ENCODE data around the gene DIPK1B.

Gene DIPK1B

DNA sequence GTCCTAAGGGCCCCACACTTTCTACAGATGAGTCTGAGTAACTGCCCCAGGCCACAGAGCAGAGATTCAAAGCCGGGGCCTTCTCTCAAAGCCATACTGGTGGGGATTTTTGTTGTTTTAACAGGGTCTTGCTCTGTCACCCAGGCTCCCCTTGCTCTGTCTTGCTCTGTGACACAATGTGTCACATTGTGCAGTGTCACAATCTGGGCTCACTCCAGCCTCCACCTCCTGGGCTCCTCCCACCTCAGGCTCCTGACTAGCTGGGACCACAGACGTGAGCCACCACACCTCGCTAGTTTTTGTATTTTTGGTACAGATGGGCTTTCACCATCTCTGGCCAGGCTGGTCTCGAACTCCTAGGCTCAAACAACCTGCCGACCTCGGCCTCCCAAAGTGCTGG lies 33.7 kb upstream of the DIPK1B start:
- no peak overlapping the region for H3K4me3 ChIP-seq (ENCODE audit: low read depth, low read length)
- TF ChIP-seq, protein P1, sequence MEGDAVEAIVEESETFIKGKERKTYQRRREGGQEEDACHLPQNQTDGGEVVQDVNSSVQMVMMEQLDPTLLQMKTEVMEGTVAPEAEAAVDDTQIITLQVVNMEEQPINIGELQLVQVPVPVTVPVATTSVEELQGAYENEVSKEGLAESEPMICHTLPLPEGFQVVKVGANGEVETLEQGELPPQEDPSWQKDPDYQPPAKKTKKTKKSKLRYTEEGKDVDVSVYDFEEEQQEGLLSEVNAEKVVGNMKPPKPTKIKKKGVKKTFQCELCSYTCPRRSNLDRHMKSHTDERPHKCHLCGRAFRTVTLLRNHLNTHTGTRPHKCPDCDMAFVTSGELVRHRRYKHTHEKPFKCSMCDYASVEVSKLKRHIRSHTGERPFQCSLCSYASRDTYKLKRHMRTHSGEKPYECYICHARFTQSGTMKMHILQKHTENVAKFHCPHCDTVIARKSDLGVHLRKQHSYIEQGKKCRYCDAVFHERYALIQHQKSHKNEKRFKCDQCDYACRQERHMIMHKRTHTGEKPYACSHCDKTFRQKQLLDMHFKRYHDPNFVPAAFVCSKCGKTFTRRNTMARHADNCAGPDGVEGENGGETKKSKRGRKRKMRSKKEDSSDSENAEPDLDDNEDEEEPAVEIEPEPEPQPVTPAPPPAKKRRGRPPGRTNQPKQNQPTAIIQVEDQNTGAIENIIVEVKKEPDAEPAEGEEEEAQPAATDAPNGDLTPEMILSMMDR (IDR thresholded peaks at IDR 0.05; ENCODE audit: low read depth, low read length), result no peak
- in situ Hi-C loops (cut with HindIII; ENCODE audit: low sequenced_read_pairs), result no loop called here
- DNase-seq (ENCODE audit: low read depth, low spot score), result no peak

DNA sequence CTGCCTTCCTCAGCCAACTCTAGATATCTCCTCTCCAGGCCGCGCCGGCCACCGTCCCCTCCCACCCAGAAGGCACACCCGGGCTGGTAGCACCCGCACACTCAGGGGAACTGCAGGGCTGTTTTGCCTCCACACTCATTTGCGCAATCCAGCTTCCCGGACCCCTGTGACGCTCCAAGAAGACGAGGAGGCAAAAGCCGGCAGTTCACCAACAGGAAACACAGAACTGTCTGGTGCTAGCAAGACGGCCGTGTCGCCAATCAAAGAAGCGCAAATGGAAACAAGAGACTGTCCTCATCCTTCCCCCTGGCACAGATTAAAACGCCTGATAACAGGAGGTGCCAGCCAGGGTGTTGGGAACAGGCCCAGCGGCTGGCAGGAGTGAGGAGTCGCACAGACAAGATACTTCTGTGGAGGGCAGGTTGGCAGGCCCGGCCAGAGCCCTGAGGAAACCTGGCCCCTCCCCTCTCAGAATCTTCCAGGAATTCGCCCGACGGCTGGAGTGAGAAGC lies 32.9 kb upstream of the DIPK1B start:
- H3K4me3 ChIP-seq (ENCODE audit: low read depth, low read length), result no peak overlapping the region
- in situ Hi-C loops (cut with HindIII; ENCODE audit: low sequenced_read_pairs), result no loop called here
- DNase-seq (ENCODE audit: low read depth, low spot score), result no peak
- TF ChIP-seq, protein P1 (IDR thresholded peaks at IDR 0.05; ENCODE audit: low read depth, low read length), result no peak

DNA sequence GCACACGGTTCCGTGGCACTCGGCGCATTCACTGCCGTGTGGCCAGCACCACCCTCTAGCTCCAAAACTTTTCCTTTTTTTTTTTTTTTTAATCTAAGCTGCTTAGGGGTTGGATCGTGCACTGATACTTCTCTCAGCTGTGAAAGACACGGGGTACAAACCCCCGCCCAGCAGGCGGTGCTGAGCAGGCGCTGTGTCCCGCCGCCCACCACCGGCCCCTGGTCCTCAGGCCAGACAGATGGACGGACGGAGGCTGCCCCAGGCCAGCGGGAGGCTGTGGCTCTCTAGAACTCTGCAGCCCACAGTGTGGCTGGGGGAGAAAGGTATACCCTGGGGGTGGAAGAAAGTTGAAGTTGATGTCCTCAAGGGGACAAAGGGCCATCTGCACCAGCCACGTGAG lies 31.3 kb upstream of the DIPK1B start:
- H3K4me3 ChIP-seq (ENCODE audit: low read depth, low read length), result no peak overlapping the region
- TF ChIP-seq, protein P1 (IDR thresholded peaks at IDR 0.05; ENCODE audit: low read depth, low read length), result no peak
- in situ Hi-C loops (cut with HindIII; ENCODE audit: low sequenced_read_pairs), result no loop called here
- no peak for DNase-seq (ENCODE audit: low read depth, low spot score)

DNA sequence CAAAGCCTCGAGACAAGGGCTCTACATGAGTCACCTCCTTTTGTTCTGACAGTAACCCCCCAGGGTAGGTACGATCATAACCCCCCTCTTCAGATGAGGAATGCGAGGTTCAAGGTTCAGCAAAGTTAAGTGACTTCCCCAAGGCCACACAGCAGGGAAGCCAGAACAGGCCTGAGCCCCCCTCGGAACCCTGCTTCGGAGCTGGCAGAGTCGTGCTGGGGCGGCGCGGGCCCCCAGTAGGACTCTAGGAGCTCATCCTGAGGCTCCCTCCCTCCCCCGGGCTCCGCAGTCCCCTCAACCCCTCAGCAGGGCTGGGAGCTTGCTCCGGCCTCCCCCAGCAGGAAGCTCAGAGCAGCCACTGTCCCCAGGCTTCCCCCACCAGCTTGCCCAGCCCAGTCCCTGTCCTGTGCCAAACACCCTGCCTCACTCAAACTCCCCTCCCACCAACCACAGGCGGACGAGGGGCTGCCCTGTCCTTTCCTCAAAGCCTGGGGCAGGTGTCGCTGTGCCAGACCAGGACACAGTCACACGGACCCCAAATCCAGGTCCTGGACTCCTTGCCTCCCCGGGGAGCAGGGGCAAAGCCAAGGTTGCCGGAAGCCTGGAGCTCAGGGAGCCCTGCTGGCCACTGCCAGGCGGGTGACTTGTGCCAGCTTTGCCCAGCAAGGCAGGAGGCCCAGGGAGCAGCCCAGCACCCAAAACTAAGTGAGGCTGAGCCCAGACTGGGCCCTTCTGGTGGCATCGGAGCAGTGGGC lies 30.2 kb upstream of the DIPK1B start:
- no peak overlapping the region for H3K4me3 ChIP-seq (ENCODE audit: low read depth, low read length)
- DNase-seq (ENCODE audit: low read depth, low spot score), result no peak
- TF ChIP-seq, protein P1 (IDR thresholded peaks at IDR 0.05; ENCODE audit: low read depth, low read length), result no peak
- in situ Hi-C loops (cut with HindIII; ENCODE audit: low sequenced_read_pairs), result no loop called here

DNA sequence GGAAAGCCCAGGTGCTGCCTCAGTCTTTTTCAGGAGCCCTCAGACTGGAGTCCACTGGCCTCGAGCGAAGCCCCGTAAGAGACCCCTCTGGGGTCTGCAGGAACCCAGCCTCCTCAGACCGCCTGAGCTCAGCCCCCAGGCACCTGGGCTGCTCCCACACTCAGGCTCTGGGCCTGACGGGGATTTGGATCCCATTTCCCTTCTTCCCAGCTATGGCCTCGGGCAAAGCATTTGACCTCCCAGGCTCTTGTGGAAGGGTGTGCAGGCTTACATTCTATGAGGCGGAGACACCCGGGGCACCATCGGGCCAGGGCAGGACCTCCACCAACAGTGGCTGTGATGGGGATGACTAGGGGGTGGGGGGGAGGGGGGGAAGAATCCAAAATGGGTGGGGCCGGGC lies 29.7 kb upstream of the DIPK1B start:
- H3K4me3 ChIP-seq (ENCODE audit: low read depth, low read length), result no peak overlapping the region
- in situ Hi-C loops (cut with HindIII; ENCODE audit: low sequenced_read_pairs), result no loop called here

DNA sequence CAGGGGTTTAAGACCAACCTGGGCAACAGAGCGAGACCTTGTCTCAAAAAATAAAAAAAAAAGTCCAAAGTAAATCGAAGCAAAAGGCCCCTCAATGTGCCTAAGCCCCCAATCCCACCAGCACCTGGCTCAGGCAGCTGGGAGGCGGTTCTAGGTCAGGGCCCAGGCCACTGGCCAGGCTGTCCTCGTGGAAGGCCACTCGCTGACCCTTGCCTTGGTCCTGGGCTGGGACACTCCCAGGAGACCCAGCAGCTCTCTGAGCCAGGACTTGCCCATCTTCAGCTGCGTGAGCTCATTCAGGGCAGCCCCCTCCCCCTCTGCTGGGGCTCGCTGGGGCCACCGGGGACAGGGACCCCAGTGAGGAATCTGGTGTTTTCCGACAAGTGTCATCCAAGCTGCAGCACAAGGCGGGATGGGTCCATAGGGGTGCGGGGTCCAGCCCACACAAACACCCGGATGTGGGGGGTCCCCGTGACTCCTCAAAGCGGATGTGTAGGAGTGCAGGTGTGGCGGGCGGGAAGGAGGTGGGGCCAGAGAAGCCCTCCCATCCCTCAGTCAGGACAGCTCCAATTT lies 29.1 kb upstream of the DIPK1B start:
- no peak for DNase-seq (ENCODE audit: low read depth, low spot score)
- TF ChIP-seq, protein P1 (IDR thresholded peaks at IDR 0.05; ENCODE audit: low read depth, low read length), result no peak
- H3K4me3 ChIP-seq (ENCODE audit: low read depth, low read length), result no peak overlapping the region
- in situ Hi-C loops (cut with HindIII; ENCODE audit: low sequenced_read_pairs), result no loop called here

More for the DNA sequence above, 29.7 kb upstream of the DIPK1B start:
- TF ChIP-seq, protein P1 (IDR thresholded peaks at IDR 0.05; ENCODE audit: low read depth, low read length), result no peak
- DNase-seq (ENCODE audit: low read depth, low spot score), result no peak

All from astrocyte of the spinal cord (primary cell).